Measurements from ENCODE around the gene DUOXA1. TPM values are rescaled to one million over a fixed set of nuclear protein-coding genes. Genes with fewer than 3 reads are reported as not detected.

Gene DUOXA1
- total and polyA plus RNA-seq, 2 donors (not counting 1 experiment from before 2014, with no cell fraction given): not detected

DNA sequence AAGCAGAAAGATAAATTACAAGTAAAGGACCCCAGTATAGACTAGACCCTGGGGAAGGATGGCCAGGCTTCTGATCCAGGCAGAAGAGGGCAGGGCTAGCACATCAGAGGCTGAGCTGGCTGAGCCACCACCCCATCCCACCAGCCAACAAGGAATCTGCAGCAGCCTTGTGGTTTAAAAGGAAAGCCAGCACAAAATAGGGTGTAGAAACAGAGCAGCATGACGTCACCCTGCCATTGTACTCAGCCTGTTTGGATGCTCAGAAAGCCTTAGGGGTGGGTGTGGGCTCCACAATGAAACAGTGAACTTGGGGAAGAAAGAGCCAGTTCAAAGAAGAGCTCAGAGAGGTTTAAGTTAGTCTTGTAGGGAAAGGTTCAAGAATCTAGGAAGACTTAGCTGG lies 28.3 kb upstream of the DUOXA1 start:
- Histone ChIP-seq H3K36me3 (ENCODE audit: control insufficient read depth, insufficient read depth, low read length) (no peaks in the 10 kb centered on the region), H4K20me1 (ENCODE audit: control insufficient read depth, extremely low read depth, insufficient read depth, low read length) (no peaks in the 10 kb centered on the region), H2AFZ (ENCODE audit: low read length) (no peak overlapping the region), H3K27me3 (ENCODE audit: control insufficient read depth, insufficient read depth, low read length) (no peaks in the 10 kb centered on the region), H3K27ac (ENCODE audit: insufficient read depth, low read length) (no peak overlapping the region), H3K4me1 (ENCODE audit: control insufficient read depth, extremely low read depth, insufficient read depth, low read length) (peaks cover 5% of the 10 kb centered on the region), H3K4me3 (replicated peaks in 1 of 4; ENCODE audit: control extremely low read depth in 1 of 4, insufficient read depth in 1 of 4, low read depth in 3 of 4, low read length in 4 of 4) (no peak overlapping the region), H3K9ac (ENCODE audit: insufficient read depth, low read length) (no peak overlapping the region), H3K79me2 (ENCODE audit: control insufficient read depth, insufficient read depth, low read length) (no peaks in the 10 kb centered on the region), H3K4me2 (ENCODE audit: extremely low read depth, insufficient read depth, low read length) (no peak overlapping the region), H3K9me3 (ENCODE audit: control insufficient read depth, insufficient read depth, low read depth, low read length) (no peaks in the 10 kb centered on the region)
- peak; percentile 69 to 93 for DNase-seq (ENCODE audit: low read depth in 2 of 2)
- TF ChIP-seq, protein P1, sequence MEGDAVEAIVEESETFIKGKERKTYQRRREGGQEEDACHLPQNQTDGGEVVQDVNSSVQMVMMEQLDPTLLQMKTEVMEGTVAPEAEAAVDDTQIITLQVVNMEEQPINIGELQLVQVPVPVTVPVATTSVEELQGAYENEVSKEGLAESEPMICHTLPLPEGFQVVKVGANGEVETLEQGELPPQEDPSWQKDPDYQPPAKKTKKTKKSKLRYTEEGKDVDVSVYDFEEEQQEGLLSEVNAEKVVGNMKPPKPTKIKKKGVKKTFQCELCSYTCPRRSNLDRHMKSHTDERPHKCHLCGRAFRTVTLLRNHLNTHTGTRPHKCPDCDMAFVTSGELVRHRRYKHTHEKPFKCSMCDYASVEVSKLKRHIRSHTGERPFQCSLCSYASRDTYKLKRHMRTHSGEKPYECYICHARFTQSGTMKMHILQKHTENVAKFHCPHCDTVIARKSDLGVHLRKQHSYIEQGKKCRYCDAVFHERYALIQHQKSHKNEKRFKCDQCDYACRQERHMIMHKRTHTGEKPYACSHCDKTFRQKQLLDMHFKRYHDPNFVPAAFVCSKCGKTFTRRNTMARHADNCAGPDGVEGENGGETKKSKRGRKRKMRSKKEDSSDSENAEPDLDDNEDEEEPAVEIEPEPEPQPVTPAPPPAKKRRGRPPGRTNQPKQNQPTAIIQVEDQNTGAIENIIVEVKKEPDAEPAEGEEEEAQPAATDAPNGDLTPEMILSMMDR (conservative IDR thresholded peaks at IDR 0.05 in 1 of 2, IDR thresholded peaks at IDR 0.05 in 1 of 2; ENCODE audit: low read depth in 1 of 2, low read length in 2 of 2): no peak
- TF ChIP-seq EZH2 (IDR thresholded peaks at IDR 0.05; ENCODE audit: low read length, missing control alignments): no peak

DNA sequence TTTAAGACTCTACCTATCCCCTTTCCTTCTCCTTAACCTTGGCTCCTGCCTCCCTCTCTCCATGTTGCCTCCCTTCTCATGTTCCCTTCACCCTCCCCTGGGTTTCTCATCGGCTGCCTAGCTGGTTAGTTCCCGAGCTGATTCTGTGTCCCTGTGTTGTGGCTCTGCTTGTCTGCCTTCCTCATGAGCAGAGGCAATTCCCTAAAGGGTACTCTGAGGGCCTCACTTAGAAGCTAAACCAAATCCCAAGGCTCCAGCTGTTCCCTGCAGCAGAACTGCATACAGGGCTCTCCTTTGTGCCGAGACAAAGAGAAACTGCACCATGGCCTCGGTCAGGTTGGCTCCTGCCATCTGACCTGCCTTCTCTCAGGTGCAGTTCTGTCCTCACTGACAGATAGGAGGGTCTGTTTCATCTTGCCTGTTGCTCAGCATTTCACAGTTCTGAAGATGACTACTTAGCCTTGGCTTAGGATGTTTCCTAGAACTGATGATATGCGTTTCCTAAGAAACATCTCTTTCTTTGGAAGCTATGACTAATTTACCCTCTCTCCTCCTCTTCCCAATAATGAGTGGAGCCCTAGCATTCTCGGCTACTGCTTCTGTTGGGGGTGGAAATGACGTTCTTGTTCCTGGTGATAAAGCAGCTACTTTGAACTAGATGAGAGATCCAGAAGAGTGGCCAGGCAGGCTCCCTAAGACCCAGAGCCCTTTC lies 27.2 kb upstream of the DUOXA1 start:
- no peak overlapping the region for H3K4me3 ChIP-seq (replicated peaks in 1 of 4; ENCODE audit: control extremely low read depth in 1 of 4, insufficient read depth in 1 of 4, low read depth in 3 of 4, low read length in 4 of 4)
- H3K4me1 ChIP-seq (ENCODE audit: control insufficient read depth, extremely low read depth, insufficient read depth, low read length): no peaks in the 10 kb centered on the region
- no peaks in the 10 kb centered on the region for H4K20me1 ChIP-seq (ENCODE audit: control insufficient read depth, extremely low read depth, insufficient read depth, low read length)
- H3K27ac ChIP-seq (ENCODE audit: insufficient read depth, low read length): peak overlapping the region; percentile 27
- no peak overlapping the region for H2AFZ ChIP-seq (ENCODE audit: low read length)
- TF ChIP-seq, protein P1 (conservative IDR thresholded peaks at IDR 0.05 in 1 of 2, IDR thresholded peaks at IDR 0.05 in 1 of 2; ENCODE audit: low read depth in 1 of 2, low read length in 2 of 2): no peak
- TF ChIP-seq EZH2 (IDR thresholded peaks at IDR 0.05; ENCODE audit: low read length, missing control alignments): no peak
- no peaks in the 10 kb centered on the region for H3K79me2 ChIP-seq (ENCODE audit: control insufficient read depth, insufficient read depth, low read length)
- DNase-seq (ENCODE audit: low read depth in 2 of 2): peak; percentile 18 to 92
- H3K9ac ChIP-seq (ENCODE audit: insufficient read depth, low read length): no peak overlapping the region
- no peaks in the 10 kb centered on the region for H3K27me3 ChIP-seq (ENCODE audit: control insufficient read depth, insufficient read depth, low read length)
- H3K9me3 ChIP-seq (ENCODE audit: control insufficient read depth, insufficient read depth, low read depth, low read length): no peaks in the 10 kb centered on the region
- H3K4me2 ChIP-seq (ENCODE audit: extremely low read depth, insufficient read depth, low read length): no peak overlapping the region
- H3K36me3 ChIP-seq (ENCODE audit: control insufficient read depth, insufficient read depth, low read length): no peaks in the 10 kb centered on the region

DNA sequence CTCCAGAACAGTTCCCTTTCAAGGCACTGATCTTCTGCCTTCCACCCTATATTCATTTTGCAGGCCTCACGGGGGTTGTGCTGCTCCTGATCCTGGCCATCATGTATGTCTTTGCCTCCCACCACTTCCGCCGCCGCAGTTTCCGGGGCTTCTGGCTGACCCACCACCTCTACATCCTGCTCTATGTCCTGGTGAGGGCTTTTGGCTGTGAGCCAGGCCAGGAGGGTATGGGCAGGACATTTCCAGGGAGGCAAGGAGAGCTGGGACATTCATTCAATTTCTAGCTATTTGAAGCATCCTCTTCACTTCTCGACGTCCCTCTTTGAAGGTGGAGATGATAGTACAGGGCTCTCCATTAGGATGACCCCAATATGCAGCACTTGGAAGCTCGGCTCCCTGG lies 26.1 kb upstream of the DUOXA1 start:
- no peak overlapping the region for H2AFZ ChIP-seq (ENCODE audit: low read length)
- no peak overlapping the region for H3K4me2 ChIP-seq (ENCODE audit: extremely low read depth, insufficient read depth, low read length)
- TF ChIP-seq, protein P1 (conservative IDR thresholded peaks at IDR 0.05 in 1 of 2, IDR thresholded peaks at IDR 0.05 in 1 of 2; ENCODE audit: low read depth in 1 of 2, low read length in 2 of 2): no peak
- no peak for TF ChIP-seq EZH2 (IDR thresholded peaks at IDR 0.05; ENCODE audit: low read length, missing control alignments)
- no peaks in the 10 kb centered on the region for H3K4me1 ChIP-seq (ENCODE audit: control insufficient read depth, extremely low read depth, insufficient read depth, low read length)
- H3K4me3 ChIP-seq (replicated peaks in 1 of 4; ENCODE audit: control extremely low read depth in 1 of 4, insufficient read depth in 1 of 4, low read depth in 3 of 4, low read length in 4 of 4): no peak overlapping the region
- no peak overlapping the region for H3K9ac ChIP-seq (ENCODE audit: insufficient read depth, low read length)
- no peaks in the 10 kb centered on the region for H3K79me2 ChIP-seq (ENCODE audit: control insufficient read depth, insufficient read depth, low read length)
- DNase-seq (ENCODE audit: low read depth in 2 of 2): no peak
- H3K27me3 ChIP-seq (ENCODE audit: control insufficient read depth, insufficient read depth, low read length): no peaks in the 10 kb centered on the region
- H4K20me1 ChIP-seq (ENCODE audit: control insufficient read depth, extremely low read depth, insufficient read depth, low read length): no peaks in the 10 kb centered on the region
- no peak overlapping the region for H3K27ac ChIP-seq (ENCODE audit: insufficient read depth, low read length)
- no peaks in the 10 kb centered on the region for H3K36me3 ChIP-seq (ENCODE audit: control insufficient read depth, insufficient read depth, low read length)
- H3K9me3 ChIP-seq (ENCODE audit: control insufficient read depth, insufficient read depth, low read depth, low read length): no peaks in the 10 kb centered on the region
